Measurements from ENCODE around the gene COL5A1.

The COL5A1 gene

GRCh38 chr9:134863306-134863902 lies 221.8 kb downstream of the COL5A1 start:
- no peak for ATAC-seq
- TF ChIP-seq ESRRG (CRISPR knock-in tag; IDR thresholded peaks at IDR 0.05) (no peak), TCF4 (CRISPR knock-in tag; IDR thresholded peaks at IDR 0.05; ENCODE audit: borderline replicate concordance) (no peak), ZNF8 (CRISPR knock-in tag; IDR thresholded peaks at IDR 0.05) (no peak)

GRCh38 chr9:134863941-134864820 lies 222.6 kb downstream of the COL5A1 start:
- no peak for TF ChIP-seq GLIS3 (CRISPR knock-in tag; IDR thresholded peaks at IDR 0.05)
- no peak for TF ChIP-seq TSHZ2 (CRISPR knock-in tag; IDR thresholded peaks at IDR 0.05)
- no peak for TF ChIP-seq PPARA (CRISPR knock-in tag; IDR thresholded peaks at IDR 0.05; ENCODE audit: borderline replicate concordance)
- TF ChIP-seq TOX (CRISPR knock-in tag; IDR thresholded peaks at IDR 0.05; ENCODE audit: borderline replicate concordance): no peak
- no peak for TF ChIP-seq ZFP3 (CRISPR knock-in tag; IDR thresholded peaks at IDR 0.05)
- no peak for TF ChIP-seq ZNF565 (CRISPR knock-in tag; conservative IDR thresholded peaks at IDR 0.05; ENCODE audit: low read depth)
- TF ChIP-seq, protein P1, sequence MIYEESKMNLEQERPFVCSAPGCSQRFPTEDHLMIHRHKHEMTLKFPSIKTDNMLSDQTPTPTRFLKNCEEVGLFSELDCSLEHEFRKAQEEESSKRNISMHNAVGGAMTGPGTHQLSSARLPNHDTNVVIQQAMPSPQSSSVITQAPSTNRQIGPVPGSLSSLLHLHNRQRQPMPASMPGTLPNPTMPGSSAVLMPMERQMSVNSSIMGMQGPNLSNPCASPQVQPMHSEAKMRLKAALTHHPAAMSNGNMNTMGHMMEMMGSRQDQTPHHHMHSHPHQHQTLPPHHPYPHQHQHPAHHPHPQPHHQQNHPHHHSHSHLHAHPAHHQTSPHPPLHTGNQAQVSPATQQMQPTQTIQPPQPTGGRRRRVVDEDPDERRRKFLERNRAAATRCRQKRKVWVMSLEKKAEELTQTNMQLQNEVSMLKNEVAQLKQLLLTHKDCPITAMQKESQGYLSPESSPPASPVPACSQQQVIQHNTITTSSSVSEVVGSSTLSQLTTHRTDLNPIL (CRISPR knock-in tag; IDR thresholded peaks at IDR 0.05; ENCODE audit: low read depth): no peak
- no peak for TF ChIP-seq ZFP30 (CRISPR knock-in tag; IDR thresholded peaks at IDR 0.05)
- no peak for TF ChIP-seq ZNF70 (CRISPR knock-in tag; IDR thresholded peaks at IDR 0.05)
- TF ChIP-seq, protein P2, sequence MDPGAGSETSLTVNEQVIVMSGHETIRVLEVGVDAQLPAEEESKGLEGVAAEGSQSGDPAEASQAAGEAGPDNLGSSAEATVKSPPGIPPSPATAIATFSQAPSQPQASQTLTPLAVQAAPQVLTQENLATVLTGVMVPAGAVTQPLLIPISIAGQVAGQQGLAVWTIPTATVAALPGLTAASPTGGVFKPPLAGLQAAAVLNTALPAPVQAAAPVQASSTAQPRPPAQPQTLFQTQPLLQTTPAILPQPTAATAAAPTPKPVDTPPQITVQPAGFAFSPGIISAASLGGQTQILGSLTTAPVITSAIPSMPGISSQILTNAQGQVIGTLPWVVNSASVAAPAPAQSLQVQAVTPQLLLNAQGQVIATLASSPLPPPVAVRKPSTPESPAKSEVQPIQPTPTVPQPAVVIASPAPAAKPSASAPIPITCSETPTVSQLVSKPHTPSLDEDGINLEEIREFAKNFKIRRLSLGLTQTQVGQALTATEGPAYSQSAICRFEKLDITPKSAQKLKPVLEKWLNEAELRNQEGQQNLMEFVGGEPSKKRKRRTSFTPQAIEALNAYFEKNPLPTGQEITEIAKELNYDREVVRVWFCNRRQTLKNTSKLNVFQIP (CRISPR knock-in tag; IDR thresholded peaks at IDR 0.05; ENCODE audit: borderline replicate concordance, low read depth): no peak
- no peak for TF ChIP-seq SNAI2 (CRISPR knock-in tag; IDR thresholded peaks at IDR 0.05)
- TF ChIP-seq CSRNP3 (CRISPR knock-in tag; IDR thresholded peaks at IDR 0.05): no peak
- TF ChIP-seq ARNTL (CRISPR knock-in tag; IDR thresholded peaks at IDR 0.05; ENCODE audit: borderline replicate concordance, low read depth): no peak
- TF ChIP-seq BACH2 (CRISPR knock-in tag; IDR thresholded peaks at IDR 0.05; ENCODE audit: borderline replicate concordance): no peak
- no peak for TF ChIP-seq TCF4 (CRISPR knock-in tag; IDR thresholded peaks at IDR 0.05; ENCODE audit: borderline replicate concordance)
- TF ChIP-seq ESRRG (CRISPR knock-in tag; IDR thresholded peaks at IDR 0.05): no peak
- TF ChIP-seq OSR1 (CRISPR knock-in tag; IDR thresholded peaks at IDR 0.05): no peak
- TF ChIP-seq ZC3H10 (CRISPR knock-in tag; IDR thresholded peaks at IDR 0.05): no peak
- no peak for TF ChIP-seq CSDC2 (CRISPR knock-in tag; IDR thresholded peaks at IDR 0.05)
- no peak for ATAC-seq

- no peak for ATAC-seq
- TF ChIP-seq ZNF70 (CRISPR knock-in tag; IDR thresholded peaks at IDR 0.05) (no peak), ZNF8 (CRISPR knock-in tag; IDR thresholded peaks at IDR 0.05) (no peak), PPARA (CRISPR knock-in tag; IDR thresholded peaks at IDR 0.05; ENCODE audit: borderline replicate concordance) (no peak), TSHZ2 (CRISPR knock-in tag; IDR thresholded peaks at IDR 0.05) (no peak), CSRNP3 (CRISPR knock-in tag; IDR thresholded peaks at IDR 0.05) (no peak), ZC3H10 (CRISPR knock-in tag; IDR thresholded peaks at IDR 0.05) (no peak), GLIS3 (CRISPR knock-in tag; IDR thresholded peaks at IDR 0.05) (no peak), ZFP3 (CRISPR knock-in tag; IDR thresholded peaks at IDR 0.05) (no peak), ISL1 (CRISPR knock-in tag; IDR thresholded peaks at IDR 0.05) (no peak)
- TF ChIP-seq, protein P2 (CRISPR knock-in tag; IDR thresholded peaks at IDR 0.05; ENCODE audit: borderline replicate concordance, low read depth): no peak
These were observed 223.2 kb downstream of the COL5A1 start for GRCh38 chr9:134864821-134865190.

All from SK-N-SH treated with all-trans-retinoic acid at 6 μM for 48 hours (cell line).